PC-3 (cell line): ENCODE measurements around the gene DCAKD.

Experiments
- EZH2 ChIP-seq: fragments of 300-600 bp; sonication (generic); IDR thresholded peaks from one replicate; pipeline ENCODE4 v1.6.1; 2017; ENCODE audit warnings: antibody characterized with exemption, mild to moderate bottlenecking, low read length; ENCODE audit not compliant: unreplicated experiment
- EZH2phosphoT487 ChIP-seq: fragments of 300-600 bp; sonication (generic); IDR thresholded peaks from 2 replicates; pipeline ENCODE4 v1.6.1; 2018; ENCODE audit warnings: mild to moderate bottlenecking, antibody characterized with exemption, low read length, borderline replicate concordance
- TF ChIP-seq, protein P1 (sequence below): fragments of 300-600 bp; sonication (generic); conservative IDR thresholded peaks from 2 replicates; pipeline ENCODE4 v1.5.1; 2017; ENCODE audit warnings: antibody characterized with exemption, low read depth, mild to moderate bottlenecking, low read length

DNA sequence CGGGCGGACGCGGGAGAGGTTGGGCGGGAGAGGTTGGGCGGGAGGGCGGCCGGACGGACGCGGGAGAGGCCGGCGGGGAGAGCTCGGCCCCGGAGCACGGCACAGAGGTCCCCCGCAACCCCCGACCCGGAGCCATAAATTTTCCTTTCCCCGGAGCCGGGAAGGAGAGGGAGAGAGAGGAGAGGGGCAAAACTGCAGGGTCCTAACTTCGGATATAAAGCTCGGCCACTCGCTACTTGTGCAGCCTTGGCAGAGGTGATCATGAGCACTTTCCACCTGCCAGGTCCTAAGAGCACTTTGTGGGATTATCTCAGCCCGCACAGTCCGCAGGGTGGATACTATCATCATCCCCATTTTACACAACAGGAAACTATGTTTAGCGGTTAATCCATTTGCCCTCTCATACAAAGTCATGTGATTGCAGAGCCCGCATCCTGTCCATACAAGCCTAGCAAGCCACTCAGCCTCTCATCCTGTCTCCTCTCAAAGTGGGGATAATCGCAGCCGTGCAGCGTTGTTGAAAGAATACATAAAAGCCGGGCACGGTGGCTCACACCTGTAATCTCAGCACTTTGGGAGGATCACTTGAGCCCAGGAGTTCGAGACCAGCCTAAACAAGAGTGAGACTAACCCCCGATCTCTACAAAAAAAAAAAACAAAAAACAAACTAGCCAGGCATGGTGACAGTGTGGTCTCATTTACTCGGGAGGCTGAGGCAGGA is 780 bp upstream of the DCAKD start:
- TF ChIP-seq, protein P1, sequence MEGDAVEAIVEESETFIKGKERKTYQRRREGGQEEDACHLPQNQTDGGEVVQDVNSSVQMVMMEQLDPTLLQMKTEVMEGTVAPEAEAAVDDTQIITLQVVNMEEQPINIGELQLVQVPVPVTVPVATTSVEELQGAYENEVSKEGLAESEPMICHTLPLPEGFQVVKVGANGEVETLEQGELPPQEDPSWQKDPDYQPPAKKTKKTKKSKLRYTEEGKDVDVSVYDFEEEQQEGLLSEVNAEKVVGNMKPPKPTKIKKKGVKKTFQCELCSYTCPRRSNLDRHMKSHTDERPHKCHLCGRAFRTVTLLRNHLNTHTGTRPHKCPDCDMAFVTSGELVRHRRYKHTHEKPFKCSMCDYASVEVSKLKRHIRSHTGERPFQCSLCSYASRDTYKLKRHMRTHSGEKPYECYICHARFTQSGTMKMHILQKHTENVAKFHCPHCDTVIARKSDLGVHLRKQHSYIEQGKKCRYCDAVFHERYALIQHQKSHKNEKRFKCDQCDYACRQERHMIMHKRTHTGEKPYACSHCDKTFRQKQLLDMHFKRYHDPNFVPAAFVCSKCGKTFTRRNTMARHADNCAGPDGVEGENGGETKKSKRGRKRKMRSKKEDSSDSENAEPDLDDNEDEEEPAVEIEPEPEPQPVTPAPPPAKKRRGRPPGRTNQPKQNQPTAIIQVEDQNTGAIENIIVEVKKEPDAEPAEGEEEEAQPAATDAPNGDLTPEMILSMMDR, result no peak
- TF ChIP-seq EZH2phosphoT487 (no peak), EZH2 (no peak)
